Activated T-helper 2 cell treated with anti-CD3 and anti-CD28 coated beads, Interferon-gamma antibody, Interleukin-2, Interleukin-4, amounts not matched to agents 10 μg/mL and 5 μg/mL and 100 μg/mL, durations not matched to agents 14 hours and 24 hours and 36 hours (primary cell): ENCODE measurements around the gene PASK. TPM values are rescaled to one million over a fixed set of nuclear protein-coding genes. Genes with fewer than 3 reads are reported as not detected.

Source experiments
- DNase-seq: peaks from one replicate; pipeline ENCODE4 v3.0.0; 2021; ENCODE audit warnings: low spot score
- H3K27ac Mint-ChIP-seq: one replicate; pipeline ENCODE4 v1.8.0; 2021; ENCODE audit warnings: mixed read lengths
- H3K27me3 Mint-ChIP-seq: one replicate; pipeline ENCODE4 v1.8.0; 2021; ENCODE audit warnings: low read depth, mixed read lengths
- H3K36me3 Mint-ChIP-seq: one replicate; pipeline ENCODE4 v1.8.0; 2021; ENCODE audit warnings: low read depth, mixed read lengths
- H3K4me1 Mint-ChIP-seq: one replicate; pipeline ENCODE4 v1.8.0; 2021; ENCODE audit warnings: low read depth, mixed read lengths
- H3K4me3 Mint-ChIP-seq: one replicate; pipeline ENCODE4 v1.8.0; 2021; ENCODE audit warnings: low read depth, mild to moderate bottlenecking, moderate library complexity, mixed read lengths
- H3K9me3 Mint-ChIP-seq: one replicate; pipeline ENCODE4 v1.8.0; 2021; ENCODE audit warnings: mixed read lengths
- intact Hi-C: fragments of 100-400 bp; cut with micrococcal nuclease; formaldehyde crosslinking; loops from one replicate; pipeline ENCODE4 v1.15.1; 2023
- total RNA-seq: library from RNA; stranded (reverse); gene quantifications from 2 replicates; pipeline ENCODE4 v1.2.3, GENCODE V29; 2022

Gene PASK
- total RNA-seq, 1 donor from 2014 or later: 75.8 TPM

DNA sequence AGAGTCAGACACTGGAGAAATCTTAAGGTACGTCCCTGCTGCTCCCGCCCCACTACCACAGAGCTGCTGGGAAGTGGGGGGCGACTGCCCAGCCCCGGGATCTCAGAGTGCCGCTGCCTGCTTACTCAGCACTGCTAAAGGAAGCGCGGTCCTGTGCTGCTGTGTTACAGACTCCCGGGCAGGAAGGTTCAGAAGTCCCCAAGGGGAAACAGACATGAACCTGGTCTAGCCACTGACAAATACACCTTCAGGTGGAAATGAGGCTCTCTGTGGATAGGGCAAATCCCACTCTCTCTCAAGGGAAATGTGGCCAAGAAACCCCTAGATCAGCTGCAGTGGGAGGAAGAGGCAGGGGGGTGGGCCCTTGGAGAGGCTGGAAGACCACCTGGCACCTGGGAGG, 60.9 kb downstream of the PASK start:
- Mint-ChIP-seq H3K4me3 (no peak overlapping the region), H3K27ac (no peak overlapping the region), H3K36me3 (peaks cover 56% of the 10 kb centered on the region), H3K9me3 (no peaks in the 10 kb centered on the region), H3K4me1 (no peaks in the 10 kb centered on the region), H3K27me3 (no peaks in the 10 kb centered on the region)
- intact Hi-C loops: no loop called here
- DNase-seq: no peak

DNA sequence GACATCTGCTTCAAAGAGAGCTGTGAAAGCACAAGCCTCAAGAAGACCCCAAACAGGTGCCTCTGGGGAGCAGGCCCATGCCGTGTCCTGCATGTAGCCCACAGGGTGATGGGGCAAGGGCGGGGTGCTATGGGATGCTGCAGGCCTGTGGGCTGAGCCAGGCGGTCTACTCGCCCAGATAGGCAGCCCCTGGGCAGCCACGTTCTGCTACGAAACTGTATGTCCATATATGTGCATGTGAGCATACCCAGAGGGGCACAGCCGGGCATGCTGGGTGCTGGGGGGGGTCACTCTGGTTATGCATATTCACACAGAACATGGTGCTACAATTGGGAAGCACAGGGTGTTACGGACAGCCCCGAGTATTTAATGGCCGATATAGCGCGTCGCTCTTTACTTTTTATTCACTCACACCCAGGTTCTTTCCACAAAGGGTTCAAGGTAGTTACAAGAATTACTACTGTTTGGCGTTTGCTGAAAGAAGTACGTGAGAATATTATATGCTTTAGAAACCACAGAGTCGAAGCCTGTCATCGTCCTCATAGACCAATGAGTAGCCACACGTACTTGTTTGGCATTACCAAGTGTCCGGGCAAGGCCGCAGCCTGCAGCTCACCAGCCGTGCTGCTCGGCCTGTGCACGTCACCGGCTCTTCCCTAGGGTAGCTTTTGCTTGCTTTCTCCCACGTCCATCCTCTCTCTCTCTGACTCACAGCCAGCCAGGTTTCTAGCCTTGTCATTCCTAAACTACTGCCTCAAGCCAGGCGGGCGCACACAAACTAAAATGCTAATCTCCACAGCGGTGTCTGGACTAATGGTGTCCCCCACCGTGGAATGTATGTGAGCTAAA, 61.6 kb downstream of the PASK start:
- no peak overlapping the region for H3K4me3 Mint-ChIP-seq
- no peaks in the 10 kb centered on the region for H3K4me1 Mint-ChIP-seq
- no peaks in the 10 kb centered on the region for H3K9me3 Mint-ChIP-seq
- DNase-seq: no peak
- peaks cover 52% of the 10 kb centered on the region for H3K36me3 Mint-ChIP-seq
- H3K27me3 Mint-ChIP-seq: no peaks in the 10 kb centered on the region
- no peak overlapping the region for H3K27ac Mint-ChIP-seq
- intact Hi-C loops: no loop called here

DNA sequence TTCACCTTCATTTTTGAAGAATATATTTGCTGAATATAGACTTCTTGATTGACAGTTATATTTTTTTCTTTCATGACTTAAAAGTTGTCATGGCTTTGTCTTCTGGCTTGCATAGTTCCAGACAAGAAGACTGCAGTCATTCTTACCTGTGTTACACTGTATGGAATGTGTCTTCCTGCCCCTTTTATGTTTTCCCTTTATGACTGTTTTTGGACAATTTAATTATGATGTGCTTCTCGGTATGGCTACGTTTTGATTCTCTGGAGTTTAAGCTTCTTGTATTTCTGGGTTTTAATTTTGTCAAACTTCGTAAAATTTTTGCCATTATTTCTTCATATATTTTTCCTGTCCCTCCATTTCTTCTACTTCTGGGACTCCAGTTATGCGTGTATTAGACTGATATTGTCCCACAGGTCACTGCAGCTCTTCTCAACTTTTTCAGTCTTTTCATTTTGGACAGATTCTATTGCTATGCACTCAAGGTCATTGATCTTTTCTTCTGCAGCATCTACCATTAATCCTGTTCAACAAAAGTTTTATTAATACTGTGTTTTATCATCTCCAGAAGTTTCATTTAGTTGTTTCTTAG, 64.3 kb downstream of the PASK start:
- DNase-seq: no peak
- Mint-ChIP-seq H3K27ac (no peak overlapping the region), H3K4me3 (no peak overlapping the region), H3K27me3 (no peaks in the 10 kb centered on the region), H3K9me3 (no peaks in the 10 kb centered on the region), H3K4me1 (no peaks in the 10 kb centered on the region), H3K36me3 (peaks cover 40% of the 10 kb centered on the region)
- intact Hi-C loops: no loop called here

DNA sequence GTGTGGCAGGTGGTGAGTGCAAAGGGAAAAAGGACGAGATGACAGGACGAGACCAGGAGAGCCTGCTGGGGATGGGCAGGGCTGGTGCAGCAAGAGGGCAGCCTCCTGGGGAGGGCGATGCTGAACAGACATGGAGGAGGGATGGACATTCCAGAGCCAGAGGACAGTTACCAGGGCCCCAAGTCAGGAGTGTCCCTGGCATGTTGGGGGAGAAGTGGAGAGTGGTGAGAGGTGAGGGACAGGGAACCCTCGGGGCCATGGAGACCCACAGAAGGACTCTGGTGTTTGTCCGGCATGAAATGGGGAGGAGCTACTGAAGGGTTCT, 66.2 kb downstream of the PASK start:
- H3K4me3 Mint-ChIP-seq: no peak overlapping the region
- no peak overlapping the region for H3K27ac Mint-ChIP-seq
- H3K36me3 Mint-ChIP-seq: peaks cover 26% of the 10 kb centered on the region
- intact Hi-C loops: no loop called here
- no peaks in the 10 kb centered on the region for H3K4me1 Mint-ChIP-seq
- H3K27me3 Mint-ChIP-seq: no peaks in the 10 kb centered on the region
- no peak for DNase-seq
- no peaks in the 10 kb centered on the region for H3K9me3 Mint-ChIP-seq

DNA sequence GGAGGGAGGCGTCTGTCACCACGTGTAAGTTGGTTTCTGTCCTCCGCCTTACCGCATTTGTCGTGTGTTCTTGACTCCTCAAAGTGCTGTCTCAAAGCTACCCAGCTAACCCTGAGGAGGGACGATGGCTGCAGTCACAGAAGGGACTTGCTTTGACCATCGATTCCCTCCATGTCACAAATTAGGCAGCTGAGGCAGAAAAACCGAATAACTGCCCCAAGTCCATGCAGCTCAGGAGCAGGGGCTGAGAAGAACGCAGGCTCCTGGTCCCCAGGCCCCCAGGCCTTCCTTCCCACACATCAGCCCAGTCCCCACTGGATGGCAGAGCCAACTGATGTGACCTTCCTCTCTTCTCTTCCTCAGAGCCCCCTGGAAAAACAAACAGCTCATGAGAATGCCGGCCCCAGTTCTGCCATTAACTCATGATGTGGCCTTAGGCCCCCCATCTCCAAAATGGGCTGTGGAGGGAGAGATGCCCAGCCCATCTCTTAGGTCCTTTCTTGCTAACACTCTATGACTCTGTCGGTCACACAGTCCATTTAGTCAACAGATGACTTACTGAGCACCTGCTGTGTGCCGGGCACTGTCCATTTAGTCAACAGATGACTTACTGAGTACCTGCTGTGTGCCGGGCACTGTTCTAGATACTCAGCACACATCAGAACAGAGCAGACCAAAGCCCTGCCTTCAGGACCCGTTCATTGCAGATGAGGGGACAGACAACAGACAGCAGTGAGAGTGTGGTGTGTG, 66.8 kb downstream of the PASK start:
- Mint-ChIP-seq H3K9me3 (no peaks in the 10 kb centered on the region), H3K27me3 (no peaks in the 10 kb centered on the region), H3K27ac (no peak overlapping the region), H3K36me3 (peaks cover 21% of the 10 kb centered on the region), H3K4me1 (no peaks in the 10 kb centered on the region), H3K4me3 (no peak overlapping the region)
- intact Hi-C loops: no loop called here
- no peak for DNase-seq

DNA sequence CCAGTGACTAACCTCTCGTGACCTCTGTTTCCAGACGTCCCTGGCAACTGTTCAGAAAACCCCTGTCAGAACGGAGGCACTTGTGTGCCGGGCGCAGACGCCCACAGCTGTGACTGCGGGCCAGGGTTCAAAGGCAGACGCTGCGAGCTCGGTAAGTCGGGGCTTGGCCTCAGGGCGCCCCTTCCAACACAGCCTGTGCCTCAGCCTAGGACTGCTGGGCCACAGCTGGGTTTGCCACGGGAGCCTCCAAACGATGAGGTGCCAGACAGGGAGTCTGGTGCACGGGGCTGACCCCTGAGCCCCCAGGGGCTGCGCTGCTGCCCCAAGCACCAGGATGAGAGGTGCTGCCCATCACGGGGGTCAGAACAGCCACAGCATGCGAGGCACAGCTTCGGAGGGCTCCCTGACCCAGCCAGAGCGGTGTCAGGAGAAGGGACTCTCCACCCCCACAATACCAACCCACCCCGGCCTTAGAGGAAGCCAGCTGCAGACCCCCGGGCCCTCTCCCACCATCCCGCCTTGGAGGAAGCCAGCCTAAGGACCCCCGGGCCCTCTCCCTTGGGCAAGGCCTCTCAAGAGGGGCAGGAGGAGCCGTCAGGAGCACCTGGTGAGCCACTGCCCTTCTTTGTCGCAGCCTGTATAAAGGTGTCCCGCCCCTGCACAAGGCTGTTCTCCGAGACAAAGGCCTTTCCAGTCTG, 67.5 kb downstream of the PASK start:
- peaks cover 19% of the 10 kb centered on the region for H3K36me3 Mint-ChIP-seq
- H3K4me3 Mint-ChIP-seq: no peak overlapping the region
- H3K27me3 Mint-ChIP-seq: no peaks in the 10 kb centered on the region
- no peak for DNase-seq
- H3K9me3 Mint-ChIP-seq: no peaks in the 10 kb centered on the region
- intact Hi-C loops: no loop called here
- no peak overlapping the region for H3K27ac Mint-ChIP-seq
- H3K4me1 Mint-ChIP-seq: no peaks in the 10 kb centered on the region

DNA sequence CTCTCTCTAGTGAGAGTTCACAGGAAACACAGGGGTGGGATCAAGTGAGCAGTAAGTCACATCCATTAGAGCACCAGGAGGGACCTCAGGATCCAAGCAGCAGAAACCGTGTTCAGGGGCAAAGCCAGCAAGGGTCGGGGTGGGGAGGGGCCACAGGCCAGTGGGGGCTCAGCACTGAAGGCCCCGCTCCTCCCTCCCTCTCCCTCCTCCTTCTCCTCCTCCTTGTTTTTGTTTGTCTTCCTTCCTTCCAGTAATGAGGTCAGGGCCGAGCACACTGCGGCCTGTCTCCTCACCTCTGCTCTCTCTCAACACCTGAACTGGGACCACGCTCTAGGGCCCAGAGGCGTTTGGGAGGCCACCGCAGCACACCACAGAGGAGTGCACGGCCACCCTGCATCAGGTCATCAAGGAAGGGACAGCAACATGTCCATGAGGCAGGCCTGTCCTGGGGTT, 68.1 kb downstream of the PASK start:
- H3K36me3 Mint-ChIP-seq: peaks cover 14% of the 10 kb centered on the region
- H3K27ac Mint-ChIP-seq: no peak overlapping the region
- H3K9me3 Mint-ChIP-seq: no peaks in the 10 kb centered on the region
- H3K4me3 Mint-ChIP-seq: no peak overlapping the region
- no peaks in the 10 kb centered on the region for H3K4me1 Mint-ChIP-seq
- no peaks in the 10 kb centered on the region for H3K27me3 Mint-ChIP-seq
- intact Hi-C loops: no loop called here
- no peak for DNase-seq

DNA sequence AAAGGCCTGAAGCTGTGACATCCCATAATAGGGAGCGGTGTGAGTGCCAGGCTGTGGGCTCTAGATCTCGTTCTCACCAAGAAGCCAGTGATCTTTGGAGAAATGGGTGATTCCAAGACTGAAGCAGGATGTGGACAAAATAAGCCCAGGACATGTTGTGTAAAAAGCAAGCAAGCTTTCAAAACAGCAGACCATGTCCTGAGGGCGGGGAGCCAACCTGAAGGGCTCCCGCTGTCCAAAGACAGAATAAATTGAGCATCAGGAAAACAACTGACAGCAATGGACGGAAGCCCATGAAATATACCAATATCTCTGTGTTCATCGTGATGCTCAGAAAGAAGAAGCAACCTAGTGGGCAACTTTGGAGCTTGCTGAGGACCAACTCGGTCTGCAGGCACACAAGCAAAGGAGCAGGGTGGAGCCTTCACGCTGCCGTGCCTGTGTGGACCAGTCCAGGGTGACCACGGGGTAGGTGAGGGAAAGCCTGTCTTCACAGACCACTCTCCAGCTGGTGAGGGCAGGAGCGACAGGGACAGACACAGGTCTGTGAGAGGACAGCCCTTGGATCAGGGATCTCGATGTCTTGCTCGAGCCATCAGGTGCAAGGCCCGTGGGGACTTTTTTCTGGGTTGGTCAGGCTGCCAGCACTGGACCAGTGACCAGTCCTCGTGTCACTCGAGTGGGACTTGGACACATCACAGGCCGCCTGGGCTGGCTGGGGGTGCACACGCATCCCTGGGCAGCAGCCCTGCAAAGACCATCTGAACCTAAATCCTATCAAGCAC, 68.7 kb downstream of the PASK start:
- Mint-ChIP-seq H3K4me1 (no peaks in the 10 kb centered on the region), H3K27me3 (no peaks in the 10 kb centered on the region), H3K9me3 (no peaks in the 10 kb centered on the region), H3K27ac (no peak overlapping the region), H3K36me3 (peaks cover 12% of the 10 kb centered on the region), H3K4me3 (no peak overlapping the region)
- DNase-seq: no peak
- intact Hi-C loops: no loop called here

DNA sequence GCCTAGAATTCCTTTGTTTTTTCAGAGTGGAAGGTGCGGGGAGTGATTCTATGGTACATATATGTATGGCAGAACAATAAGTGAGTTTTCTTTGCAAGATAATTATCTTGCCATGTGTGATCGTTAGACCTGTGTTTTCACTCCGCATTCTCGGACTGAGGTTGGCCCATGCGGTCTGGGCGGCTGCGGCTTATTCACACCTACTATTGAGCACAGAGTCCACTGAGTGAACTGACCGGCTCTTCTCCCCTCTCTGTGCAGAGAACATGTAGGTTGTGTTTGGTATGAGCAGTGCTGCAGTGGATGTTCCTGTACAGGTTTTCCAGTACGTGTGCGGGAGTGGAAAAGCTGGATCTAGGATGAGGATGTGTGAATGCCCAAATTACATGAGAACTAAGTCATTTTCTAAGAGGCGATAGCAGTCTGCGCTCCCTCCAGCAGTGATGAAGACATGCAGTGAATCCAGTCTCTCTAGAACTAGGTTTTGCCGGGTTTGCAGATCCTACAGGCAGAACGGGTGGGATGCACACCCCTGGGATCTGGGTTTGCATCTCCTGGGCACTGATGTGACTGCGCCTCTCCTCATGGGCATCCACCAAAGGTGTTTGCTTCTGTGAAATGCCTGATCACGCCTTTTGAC, 74.3 kb downstream of the PASK start:
- no peaks in the 10 kb centered on the region for H3K27me3 Mint-ChIP-seq
- intact Hi-C loops: no loop called here
- H3K9me3 Mint-ChIP-seq: no peaks in the 10 kb centered on the region
- H3K36me3 Mint-ChIP-seq: peaks cover 11% of the 10 kb centered on the region
- no peak overlapping the region for H3K27ac Mint-ChIP-seq
- DNase-seq: no peak
- H3K4me3 Mint-ChIP-seq: no peak overlapping the region
- no peaks in the 10 kb centered on the region for H3K4me1 Mint-ChIP-seq

DNA sequence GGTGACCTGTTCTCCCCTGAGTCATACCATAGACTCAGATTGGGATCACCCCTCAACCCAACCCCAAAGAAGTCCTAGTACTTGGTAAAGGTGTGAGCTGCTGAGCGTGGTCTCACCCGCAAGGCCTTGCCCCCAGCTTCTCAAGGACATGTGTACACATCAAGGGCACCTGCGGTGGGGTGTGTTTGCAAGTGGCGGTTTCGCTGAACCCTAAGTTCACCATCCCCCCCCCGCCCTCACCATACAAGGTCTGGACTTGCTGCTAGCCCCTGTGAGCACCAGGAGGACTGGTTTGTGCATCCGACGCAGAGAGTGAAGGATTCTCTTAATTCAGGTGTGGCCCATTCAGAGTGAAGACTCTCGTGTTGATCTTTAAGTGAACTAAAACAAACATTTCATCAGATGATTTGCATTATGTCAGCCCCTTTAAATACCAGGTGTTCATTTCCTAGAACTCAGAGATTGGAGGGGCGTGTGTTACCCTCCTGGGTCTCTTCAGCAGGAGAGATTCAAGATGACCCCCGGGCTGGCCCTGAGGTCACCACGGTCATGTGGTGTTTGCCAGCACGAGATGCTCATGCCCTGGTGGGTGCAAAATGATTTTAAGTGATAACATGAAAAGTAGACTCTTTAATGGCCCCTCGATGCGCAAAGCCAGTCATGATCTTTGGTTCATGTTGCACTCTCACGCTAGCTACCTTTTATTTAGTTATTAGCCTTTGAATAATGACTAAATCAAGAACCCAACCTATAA, 75.0 kb downstream of the PASK start:
- H3K4me3 Mint-ChIP-seq: no peak overlapping the region
- no peak for DNase-seq
- no peak overlapping the region for H3K27ac Mint-ChIP-seq
- H3K4me1 Mint-ChIP-seq: no peaks in the 10 kb centered on the region
- H3K27me3 Mint-ChIP-seq: no peaks in the 10 kb centered on the region
- peaks cover 11% of the 10 kb centered on the region for H3K36me3 Mint-ChIP-seq
- no peaks in the 10 kb centered on the region for H3K9me3 Mint-ChIP-seq
- intact Hi-C loops: no loop called here

DNA sequence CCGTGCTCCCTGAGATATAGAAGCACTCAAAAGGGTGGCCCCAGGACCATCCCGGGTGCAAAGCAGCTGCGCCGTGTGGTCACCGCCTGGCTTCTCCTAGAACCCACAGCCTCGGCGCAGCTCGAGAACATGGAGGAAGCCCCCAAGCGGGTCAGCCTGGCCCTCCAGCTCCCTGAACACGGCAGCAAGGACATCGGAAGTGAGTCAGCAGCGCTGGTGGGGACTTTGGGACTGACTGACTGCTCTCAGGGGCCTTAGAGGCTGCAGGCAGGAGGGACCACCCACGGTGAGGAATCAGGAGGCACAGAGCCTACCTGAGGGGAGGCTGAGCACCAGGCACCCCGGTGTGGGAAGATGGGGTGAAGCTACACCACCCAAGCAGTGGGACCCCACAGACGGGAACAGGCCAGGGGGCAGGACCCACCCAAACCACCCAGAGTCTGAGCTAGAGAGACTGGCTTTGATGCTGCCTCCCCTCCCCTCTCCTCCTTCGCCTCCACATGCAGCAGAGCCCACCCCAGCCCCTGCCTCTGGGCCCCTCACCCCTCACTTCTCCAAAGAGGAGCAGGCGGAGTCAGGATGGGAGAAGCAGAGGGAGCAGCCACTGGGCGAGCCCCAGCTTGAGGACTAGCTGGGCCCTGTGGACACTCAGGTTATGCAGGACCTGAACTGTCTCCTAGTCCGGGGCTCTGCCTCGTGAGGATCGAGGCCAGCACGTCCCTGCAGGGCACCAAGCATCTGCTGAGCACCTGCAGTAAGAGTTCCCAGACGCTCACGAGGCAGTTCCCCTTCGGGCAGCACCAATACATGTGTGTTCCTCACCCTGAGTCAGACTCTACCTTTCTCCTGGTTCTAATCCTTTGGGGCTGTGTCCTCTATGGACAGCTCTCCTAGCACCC, 75.9 kb downstream of the PASK start:
- intact Hi-C loops: no loop called here
- Mint-ChIP-seq H3K27ac (no peak overlapping the region), H3K9me3 (no peaks in the 10 kb centered on the region), H3K27me3 (no peaks in the 10 kb centered on the region), H3K36me3 (peaks cover 11% of the 10 kb centered on the region), H3K4me3 (no peak overlapping the region), H3K4me1 (no peaks in the 10 kb centered on the region)
- no peak for DNase-seq
